Measurements from ENCODE around the gene FAU.

DNA sequence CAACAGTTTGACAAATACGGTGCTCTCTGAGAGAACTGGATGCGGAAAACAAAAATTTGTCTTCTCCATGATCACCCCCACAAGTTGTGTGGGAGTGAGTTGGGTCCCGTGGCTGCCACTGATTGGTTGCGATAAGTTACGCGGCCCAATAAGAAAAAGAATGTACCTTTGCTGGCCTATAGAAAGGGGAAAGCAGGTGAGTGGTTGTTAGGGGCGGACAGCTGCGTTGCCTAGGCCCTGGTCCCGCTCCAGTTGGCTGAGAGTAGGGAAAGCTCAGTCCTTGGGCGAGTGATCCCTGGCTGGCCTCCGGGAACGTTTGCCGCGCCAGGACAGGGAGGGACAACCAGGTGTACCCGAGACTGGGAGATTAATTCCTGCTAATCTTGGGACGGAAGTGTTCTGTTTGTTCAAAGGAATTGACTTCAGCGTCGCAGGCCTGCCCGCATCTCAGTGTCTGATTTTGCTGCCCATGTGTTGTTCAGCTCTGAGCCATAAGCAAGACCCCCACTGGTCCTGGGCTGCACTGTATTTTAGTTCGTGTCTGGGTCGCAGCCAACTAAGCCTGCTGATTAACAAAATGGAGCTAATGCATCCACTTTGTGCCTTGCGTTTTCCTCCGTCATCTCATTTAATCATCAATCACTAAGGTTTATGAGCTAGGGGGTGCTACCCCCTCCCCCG lies 13.2 kb upstream of the FAU start:
- TF ChIP-seq YY1 (IDR thresholded peaks at IDR 0.05; ENCODE audit: insufficient read depth, insufficient read length) (no peak), SUZ12 (IDR thresholded peaks at IDR 0.05; ENCODE audit: extremely low read depth, insufficient read depth, insufficient read length) (no peak)
